ENCODE results near the gene SNAI3.

- TF ChIP-seq CTCF (IDR thresholded peaks at IDR 0.05) (peak; percentile 12 to 37 (median 16)), POLR2A (IDR thresholded peaks at IDR 0.05) (no peak)
Measured at GRCh38 chr16:88697831-88698615, 11.7 kb upstream of the SNAI3 start.

Measured in Peyer's patch (tissue), 4 donors.